Smooth muscle cell (in vitro differentiated cells): Measurements from ENCODE around the gene USP7. TPM values are rescaled to one million over a fixed set of nuclear protein-coding genes. Genes with fewer than 3 reads are reported as not detected.

ENCODE experiments used
- DNase-seq: peaks from one replicate; lab custom pipeline; 2025; ENCODE audit not compliant: unreplicated experiment; lab: John Stamatoyannopoulos, UW
- H2AFZ ChIP-seq: fragments of 200-600 bp; sonication (generic); 2 replicates; pipeline ENCODE4 v1.6.0; 2016; ENCODE audit warnings: antibody characterized with exemption, low read depth, mild to moderate bottlenecking
- H3F3A ChIP-seq: fragments of 200-600 bp; sonication (generic); 2 replicates; pipeline ENCODE4 v1.6.0; 2017; ENCODE audit warnings: antibody characterized with exemption, low read depth
- H3K27ac ChIP-seq: fragments of 200-600 bp; sonication (generic); 2 replicates; pipeline ENCODE4 v1.5.1; 2016; ENCODE audit warnings: low read depth, mild to moderate bottlenecking
- H3K27me3 ChIP-seq: fragments of 200-600 bp; sonication (generic); 2 replicates; pipeline ENCODE4 v1.6.1; 2016; ENCODE audit warnings: low read depth, mild to moderate bottlenecking
- H3K36me3 ChIP-seq: fragments of 200-600 bp; sonication (generic); 2 replicates; pipeline ENCODE4 v1.5.1; 2016; ENCODE audit warnings: low read depth
- H3K4me1 ChIP-seq: fragments of 200-600 bp; sonication (generic); 2 replicates; pipeline ENCODE4 v1.5.1; 2016; ENCODE audit warnings: low read depth
- H3K4me2 ChIP-seq: fragments of 200-600 bp; sonication (generic); 2 replicates; pipeline ENCODE4 v1.6.0; 2016; ENCODE audit warnings: mild to moderate bottlenecking
- H3K4me3 ChIP-seq: fragments of 200-600 bp; sonication (generic); 2 replicates; pipeline ENCODE4 v1.5.1; 2016; ENCODE audit warnings: mild to moderate bottlenecking
- H3K79me2 ChIP-seq: fragments of 200-600 bp; sonication (generic); 2 replicates; pipeline ENCODE4 v1.6.0; 2016; ENCODE audit warnings: low read depth, mild to moderate bottlenecking
- H3K9ac ChIP-seq: fragments of 200-600 bp; sonication (generic); 2 replicates; pipeline ENCODE4 v1.6.0; 2016; ENCODE audit warnings: low read depth
- H3K9me3 ChIP-seq: fragments of 200-600 bp; sonication (generic); replicated peaks from 2 replicates; pipeline ENCODE4 v1.5.1; 2016; ENCODE audit warnings: low read depth
- H4K20me1 ChIP-seq: fragments of 200-600 bp; sonication (generic); 2 replicates; pipeline ENCODE4 v1.6.0; 2016; ENCODE audit warnings: low read depth
- WGBS: methylation state at CpG from one replicate; pipeline ENCODE4 v1.1.7; 2016; ENCODE audit warnings: low lambda C conversion rate; 5-methylcytosine and 5-hydroxymethylcytosine counted together
- polyA plus RNA-seq: library from polyadenylated mRNA; unstranded; fragments of >200 nt; fragmentation: Nextera tagmentation; extraction: Ambion mirVana; gene quantifications from 2 replicates; pipeline ENCODE4 v1.2.1, GENCODE V29; 2016
- total RNA-seq: library from RNA; depleted of rRNA; stranded (reverse); fragments of >200 nt; gene quantifications from 2 replicates; pipeline ENCODE4 v1.2.3, GENCODE V29; 2014
- TF ChIP-seq, protein P1 (sequence below): fragments of 200-600 bp; sonication (generic); IDR thresholded peaks from 2 replicates; pipeline ENCODE4 v1.5.1; 2017; ENCODE audit warnings: borderline replicate concordance, mild to moderate bottlenecking, antibody characterized with exemption; ENCODE audit not compliant: insufficient read depth, poor library complexity, severe bottlenecking

The USP7 gene
- total and polyA plus RNA-seq, 2 experiments from 2014 or later: 50.7 to 52.1 TPM

DNA sequence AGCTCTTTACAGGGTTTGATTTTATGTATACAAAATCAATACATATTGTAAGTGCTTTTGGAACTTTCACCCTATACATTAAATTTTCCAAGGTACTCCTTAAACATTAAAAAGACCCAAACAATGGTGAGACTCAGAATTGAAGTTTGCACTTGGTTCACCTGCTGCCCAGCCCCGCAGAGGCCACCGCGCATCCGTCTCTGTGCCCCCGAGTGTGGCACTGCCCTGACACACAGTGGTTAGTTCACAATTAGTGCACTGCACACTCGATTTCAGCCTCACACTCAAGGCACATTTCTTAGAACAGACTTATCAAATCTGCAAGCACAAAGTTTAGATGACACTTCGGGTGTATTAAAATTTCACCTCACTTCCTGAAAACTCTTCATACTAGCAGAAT, 38.3 kb downstream of the USP7 start:
- Histone ChIP-seq H3K79me2 (peaks cover 95% of the 10 kb centered on the region), H3F3A (peaks cover 9% of the 10 kb centered on the region), H3K27me3 (no peaks in the 10 kb centered on the region), H3K36me3 (peaks cover 15% of the 10 kb centered on the region), H4K20me1 (peaks cover 99% of the 10 kb centered on the region), H3K27ac (no peak overlapping the region), H3K9me3 (no peaks in the 10 kb centered on the region), H3K4me3 (no peak overlapping the region), H3K9ac (no peak overlapping the region), H3K4me2 (no peak overlapping the region), H3K4me1 (no peaks in the 10 kb centered on the region), H2AFZ (no peak overlapping the region)
- DNase-seq: no peak
- 97% methylated on average over 7 of the region's 7 CpGs for WGBS
- TF ChIP-seq, protein P1, sequence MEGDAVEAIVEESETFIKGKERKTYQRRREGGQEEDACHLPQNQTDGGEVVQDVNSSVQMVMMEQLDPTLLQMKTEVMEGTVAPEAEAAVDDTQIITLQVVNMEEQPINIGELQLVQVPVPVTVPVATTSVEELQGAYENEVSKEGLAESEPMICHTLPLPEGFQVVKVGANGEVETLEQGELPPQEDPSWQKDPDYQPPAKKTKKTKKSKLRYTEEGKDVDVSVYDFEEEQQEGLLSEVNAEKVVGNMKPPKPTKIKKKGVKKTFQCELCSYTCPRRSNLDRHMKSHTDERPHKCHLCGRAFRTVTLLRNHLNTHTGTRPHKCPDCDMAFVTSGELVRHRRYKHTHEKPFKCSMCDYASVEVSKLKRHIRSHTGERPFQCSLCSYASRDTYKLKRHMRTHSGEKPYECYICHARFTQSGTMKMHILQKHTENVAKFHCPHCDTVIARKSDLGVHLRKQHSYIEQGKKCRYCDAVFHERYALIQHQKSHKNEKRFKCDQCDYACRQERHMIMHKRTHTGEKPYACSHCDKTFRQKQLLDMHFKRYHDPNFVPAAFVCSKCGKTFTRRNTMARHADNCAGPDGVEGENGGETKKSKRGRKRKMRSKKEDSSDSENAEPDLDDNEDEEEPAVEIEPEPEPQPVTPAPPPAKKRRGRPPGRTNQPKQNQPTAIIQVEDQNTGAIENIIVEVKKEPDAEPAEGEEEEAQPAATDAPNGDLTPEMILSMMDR: no peak

DNA sequence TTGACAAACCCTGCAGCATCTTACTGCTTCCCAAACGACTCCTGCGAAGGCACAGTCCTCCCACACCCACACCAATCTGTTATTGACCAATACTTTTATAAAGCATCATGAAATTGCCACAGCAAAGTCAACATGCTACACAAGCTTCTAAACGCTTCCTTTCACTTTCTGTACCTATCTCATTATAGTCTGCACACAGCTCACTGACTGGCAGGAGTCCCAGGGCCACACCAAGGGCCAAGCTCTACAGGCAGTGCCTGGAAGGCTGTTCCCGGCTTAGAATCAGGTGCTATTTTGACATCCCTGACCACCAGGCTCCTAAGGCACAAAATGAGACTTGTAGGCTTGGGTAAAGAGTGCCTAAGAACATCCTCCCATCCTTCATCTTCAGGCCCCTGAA, 39.5 kb downstream of the USP7 start:
- Histone ChIP-seq H3K79me2 (peaks cover 95% of the 10 kb centered on the region), H3K4me3 (no peak overlapping the region), H3K27me3 (no peaks in the 10 kb centered on the region), H3K9ac (no peak overlapping the region), H2AFZ (no peak overlapping the region), H3F3A (peaks cover 9% of the 10 kb centered on the region), H3K27ac (no peak overlapping the region), H3K9me3 (no peaks in the 10 kb centered on the region), H4K20me1 (peaks cover 99% of the 10 kb centered on the region), H3K4me1 (no peaks in the 10 kb centered on the region), H3K36me3 (peaks cover 15% of the 10 kb centered on the region), H3K4me2 (no peak overlapping the region)
- 92% methylated on average over 4 of the region's 4 CpGs for WGBS
- DNase-seq: no peak
- TF ChIP-seq, protein P1: no peak

DNA sequence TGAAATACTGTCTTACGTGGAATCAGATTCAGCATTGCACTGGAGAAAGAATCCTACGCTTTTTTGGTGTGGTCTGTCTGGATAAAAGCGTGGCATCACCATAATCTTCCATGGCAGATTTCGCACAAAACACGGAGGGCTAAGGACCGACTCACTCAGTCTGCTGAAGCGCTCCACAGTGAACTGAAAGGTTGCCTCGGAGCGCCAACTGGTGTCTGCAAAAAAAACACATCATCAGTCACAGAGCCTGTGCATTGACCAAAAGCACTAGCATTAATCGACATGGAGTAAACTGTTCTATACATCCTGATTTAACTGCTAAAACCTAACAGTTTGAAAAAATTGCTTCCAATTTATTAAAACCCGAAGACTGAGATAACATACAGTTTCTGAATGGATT, 40.5 kb downstream of the USP7 start:
- no peaks in the 10 kb centered on the region for H3K4me1 ChIP-seq
- no peaks in the 10 kb centered on the region for H3K9me3 ChIP-seq
- peaks cover 18% of the 10 kb centered on the region for H3K36me3 ChIP-seq
- no peak overlapping the region for H3K27ac ChIP-seq
- 86% methylated on average over 11 of the region's 11 CpGs for WGBS
- no peak overlapping the region for H3K4me2 ChIP-seq
- no peak overlapping the region for H2AFZ ChIP-seq
- H3K79me2 ChIP-seq: peaks cover 92% of the 10 kb centered on the region
- no peaks in the 10 kb centered on the region for H3K27me3 ChIP-seq
- no peak overlapping the region for H3K4me3 ChIP-seq
- DNase-seq: no peak
- TF ChIP-seq, protein P1: no peak
- no peak overlapping the region for H3K9ac ChIP-seq
- peaks cover 99% of the 10 kb centered on the region for H4K20me1 ChIP-seq
- peaks cover 9% of the 10 kb centered on the region for H3F3A ChIP-seq

DNA sequence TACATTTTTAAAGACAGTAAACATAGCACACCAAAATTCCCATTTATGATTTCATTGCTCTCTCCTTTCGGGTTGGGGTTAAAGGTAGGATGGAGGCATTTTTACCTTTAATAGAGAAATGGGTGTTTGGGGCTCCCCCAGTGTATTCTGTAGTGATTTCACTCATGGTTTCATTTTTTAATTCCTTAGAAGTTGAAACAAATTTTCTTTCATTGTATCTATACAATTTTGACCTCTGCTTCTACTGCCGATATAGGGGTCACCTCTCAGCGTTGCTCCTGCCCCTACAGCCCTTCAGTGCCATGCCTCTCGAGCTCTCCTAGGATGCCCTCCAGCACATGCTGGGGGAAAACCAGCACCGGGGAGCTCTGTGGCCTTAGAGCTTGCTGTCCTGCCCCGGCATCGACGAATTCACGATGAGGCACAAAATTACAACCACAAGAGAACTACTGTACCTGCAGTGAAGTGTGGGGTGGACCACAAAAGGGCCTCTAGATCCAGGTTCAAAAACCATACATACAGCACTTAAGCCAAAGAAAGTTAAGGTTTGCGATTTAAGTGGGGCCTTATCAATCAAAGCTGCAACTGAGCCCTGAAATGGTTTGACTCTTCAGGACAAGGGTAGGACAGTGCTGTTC, 42.2 kb downstream of the USP7 start:
- no peak overlapping the region for H3K4me3 ChIP-seq
- no peaks in the 10 kb centered on the region for H3K4me1 ChIP-seq
- no peak overlapping the region for H3K9ac ChIP-seq
- H3K9me3 ChIP-seq: no peaks in the 10 kb centered on the region
- WGBS: 97% methylated on average over 10 of the region's 10 CpGs
- H3K4me2 ChIP-seq: no peak overlapping the region
- peaks cover 3% of the 10 kb centered on the region for H3F3A ChIP-seq
- no peak overlapping the region for H2AFZ ChIP-seq
- peaks cover 97% of the 10 kb centered on the region for H4K20me1 ChIP-seq
- peaks cover 23% of the 10 kb centered on the region for H3K36me3 ChIP-seq
- peaks cover 92% of the 10 kb centered on the region for H3K79me2 ChIP-seq
- TF ChIP-seq, protein P1: no peak
- DNase-seq: no peak
- H3K27ac ChIP-seq: no peak overlapping the region
- H3K27me3 ChIP-seq: no peaks in the 10 kb centered on the region
